GM23248 (cell line): ENCODE measurements around the gene AAMP.

Source experiments
- EZH2 ChIP-seq: fragments of 200-600 bp; sonication (generic); IDR thresholded peaks from 2 replicates; pipeline ENCODE4 v1.6.1; 2018; ENCODE audit warnings: antibody characterized with exemption, mild to moderate bottlenecking; ENCODE audit not compliant: insufficient read depth, poor library complexity, severe bottlenecking
- EZH2phosphoT487 ChIP-seq: fragments of 200-600 bp; sonication (generic); IDR thresholded peaks from 2 replicates; pipeline ENCODE4 v1.6.1; 2018; ENCODE audit warnings: antibody characterized with exemption, moderate library complexity, mild to moderate bottlenecking, low read depth; ENCODE audit not compliant: insufficient read depth

DNA sequence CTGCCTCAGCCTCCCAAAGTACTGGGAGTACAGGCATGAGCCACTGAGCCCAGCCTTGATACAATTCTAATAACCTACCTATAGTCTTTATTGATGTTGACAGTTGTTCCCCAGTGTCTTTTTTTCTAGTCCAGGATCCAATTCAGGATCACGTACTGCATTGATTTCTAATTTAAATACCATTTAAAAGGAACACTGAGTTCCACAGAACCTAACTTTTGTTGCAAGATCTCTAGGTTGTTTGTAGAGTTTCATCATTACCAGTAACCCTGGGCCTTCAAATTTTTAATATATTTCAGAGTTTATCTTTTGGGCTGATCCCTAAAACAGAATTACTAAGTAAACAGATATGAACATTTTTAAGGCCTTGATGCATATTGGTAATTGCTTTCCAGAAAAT lies 43.4 kb upstream of the AAMP start:
- TF ChIP-seq EZH2 (no peak), EZH2phosphoT487 (no peak)
